Calu3 (cell line): Measurements from ENCODE around the gene PLA2G2F. TPM values are rescaled to one million over a fixed set of nuclear protein-coding genes. Genes with fewer than 3 reads are reported as not detected.

Source experiments
- BruUV-seq: library from RNA; stranded (reverse); fragments of 400-500 nt; replicated peaks from 2 replicates; lab custom pipeline; 2021; lab: Mats Ljungman, UMichigan
- CTCF ChIA-PET: fragments of 300-600 bp; sonication (Branson Sonifier 250); formaldehyde crosslinking; loops from one replicate; lab custom pipeline; 2022; ENCODE audit warnings: antibody characterized with exemption; lab: Charles Lee
- DNase-seq: peaks from one replicate; pipeline ENCODE4 v3.0.0; 2022
- H3K27ac Mint-ChIP-seq: one replicate; pipeline ENCODE4 v1.8.0; 2022; ENCODE audit warnings: mixed read lengths; ENCODE audit not compliant: unreplicated experiment
- H3K27me3 Mint-ChIP-seq: one replicate; pipeline ENCODE4 v1.8.0; 2022; ENCODE audit warnings: mixed read lengths; ENCODE audit not compliant: unreplicated experiment
- H3K36me3 Mint-ChIP-seq: one replicate; pipeline ENCODE4 v1.8.0; 2022; ENCODE audit warnings: mild to moderate bottlenecking, moderate library complexity, mixed read lengths; ENCODE audit not compliant: insufficient read depth, unreplicated experiment
- H3K4me1 Mint-ChIP-seq: one replicate; pipeline ENCODE4 v1.8.0; 2022; ENCODE audit warnings: mild to moderate bottlenecking, low read depth, mixed read lengths; ENCODE audit not compliant: unreplicated experiment
- H3K4me3 Mint-ChIP-seq: one replicate; pipeline ENCODE4 v1.8.0; 2022; ENCODE audit warnings: mild to moderate bottlenecking, low read depth, moderate library complexity, mixed read lengths; ENCODE audit not compliant: unreplicated experiment
- H3K9me3 Mint-ChIP-seq: one replicate; pipeline ENCODE4 v1.8.0; 2022; ENCODE audit warnings: low read depth, mixed read lengths; ENCODE audit not compliant: unreplicated experiment
- CTCF ChIP-seq: fragments of 200-600 bp; IDR thresholded peaks from one replicate; pipeline ENCODE4 v1.8.0; 2022; ENCODE audit warnings: antibody characterized with exemption; ENCODE audit not compliant: unreplicated experiment
- intact Hi-C: fragments of 100-400 bp; cut with micrococcal nuclease; formaldehyde crosslinking; loops from one replicate; pipeline ENCODE4 v1.10.0; 2022; ENCODE audit not compliant: unreplicated experiment
- total RNA-seq: library from RNA; stranded (reverse); gene quantifications from 2 replicates; pipeline ENCODE4 v1.2.3, GENCODE V29; 2022

PLA2G2F gene
- total RNA-seq, 1 experiment from 2014 or later = not detected

- CTCF ChIA-PET = no interaction called here
- BruUV-seq = no TSS peak
- no peaks in the 10 kb centered on the region for H3K9me3 Mint-ChIP-seq
- H3K36me3 Mint-ChIP-seq = no peaks in the 10 kb centered on the region
- no peaks in the 10 kb centered on the region for H3K27me3 Mint-ChIP-seq
- TF ChIP-seq CTCF = no peak
- intact Hi-C loops = no loop called here
- no peak overlapping the region for H3K27ac Mint-ChIP-seq
- peaks cover 7% of the 10 kb centered on the region for H3K4me1 Mint-ChIP-seq
- no peak overlapping the region for H3K4me3 Mint-ChIP-seq
- DNase-seq = no peak
Measured at GRCh38 chr1:20143318-20143717, 4.2 kb downstream of the PLA2G2F start.

- H3K27ac Mint-ChIP-seq = no peak overlapping the region
- CTCF ChIA-PET = interaction anchor here (0.7 kb wide), 1 partner anchor 20 kb away, joined by 4 read pairs; no protein-coding TSS in a partner anchor
- no TSS peak for BruUV-seq
- TF ChIP-seq CTCF = no peak
- no peaks in the 10 kb centered on the region for H3K9me3 Mint-ChIP-seq
- intact Hi-C loops = no loop called here
- no peak overlapping the region for H3K4me3 Mint-ChIP-seq
- peaks cover under 1% of the 10 kb centered on the region for H3K4me1 Mint-ChIP-seq
- H3K36me3 Mint-ChIP-seq = no peaks in the 10 kb centered on the region
- no peak for DNase-seq
- H3K27me3 Mint-ChIP-seq = no peaks in the 10 kb centered on the region
Measured at GRCh38 chr1:20143734-20144565, 4.8 kb downstream of the PLA2G2F start.

- TF ChIP-seq CTCF = no peak
- no peak overlapping the region for H3K4me3 Mint-ChIP-seq
- H3K4me1 Mint-ChIP-seq = no peaks in the 10 kb centered on the region
- intact Hi-C loops = no loop called here
- DNase-seq = no peak
- H3K36me3 Mint-ChIP-seq = peaks cover 6% of the 10 kb centered on the region
- no peaks in the 10 kb centered on the region for H3K9me3 Mint-ChIP-seq
- no peaks in the 10 kb centered on the region for H3K27me3 Mint-ChIP-seq
- H3K27ac Mint-ChIP-seq = no peak overlapping the region
- BruUV-seq = no TSS peak
- CTCF ChIA-PET = no interaction called here
Measured at GRCh38 chr1:20147846-20148570, 8.9 kb downstream of the PLA2G2F start.

- DNase-seq = no peak
- intact Hi-C loops = no loop called here
- TF ChIP-seq CTCF = no peak
- Mint-ChIP-seq H3K9me3 (no peaks in the 10 kb centered on the region), H3K4me1 (peaks cover under 1% of the 10 kb centered on the region), H3K4me3 (no peak overlapping the region), H3K27me3 (no peaks in the 10 kb centered on the region), H3K36me3 (peaks cover 9% of the 10 kb centered on the region), H3K27ac (no peak overlapping the region)
- BruUV-seq = no TSS peak
- CTCF ChIA-PET = no interaction called here
Measured at GRCh38 chr1:20148571-20149500, 9.7 kb downstream of the PLA2G2F start.
